ENCODE results near the gene RASSF6. TPM values are rescaled to one million over a fixed set of nuclear protein-coding genes. Genes with fewer than 3 reads are reported as not detected.
A peak's percentile ranks its signal among the peaks of the same experiment; 100 is the strongest.
"Not testable (repeated sequence)": the region's sequence is repeated elsewhere in the genome, so short reads cannot be mapped to it uniquely, and the experiment has no call there.

The RASSF6 gene
- total RNA-seq, 3 donors from 2014 or later = 15.1 to 41.1 (median 27.1) TPM

GRCh38 chr4:73650250-73650649, 30.0 kb upstream of the RASSF6 start:
- intact Hi-C loops (cut with DNase I, micrococcal nuclease) = loop anchor here (5.0 kb wide), 2 partner anchors 58 to 78 kb away; no protein-coding TSS in a partner anchor
- H3K4me3 ChIP-seq = no peak overlapping the region
- H3K36me3 ChIP-seq (ENCODE audit: low read depth) = no peaks in the 10 kb centered on the region
- no peaks in the 10 kb centered on the region for H3K9me3 ChIP-seq
- no peaks in the 10 kb centered on the region for H3K4me1 ChIP-seq (ENCODE audit: low read depth)
- DNase-seq = no peak
- no peak for TF ChIP-seq CTCF (IDR thresholded peaks at IDR 0.05)
- ATAC-seq = no peak

- Histone ChIP-seq H3K4me3 (no peak overlapping the region), H3K9me3 (no peaks in the 10 kb centered on the region), H3K36me3 (ENCODE audit: low read depth) (no peaks in the 10 kb centered on the region), H3K4me1 (ENCODE audit: low read depth) (no peaks in the 10 kb centered on the region)
- TF ChIP-seq CTCF (IDR thresholded peaks at IDR 0.05) = no peak
- intact Hi-C loops (cut with DNase I, micrococcal nuclease) = no loop called here
- DNase-seq (no peak), ATAC-seq (peak; percentile 93)
Measured at GRCh38 chr4:73648478-73648877, 28.2 kb upstream of the RASSF6 start.

GRCh38 chr4:73646117-73646516, 25.9 kb upstream of the RASSF6 start:
- no peak for ATAC-seq
- TF ChIP-seq CTCF (IDR thresholded peaks at IDR 0.05) = no peak
- no peaks in the 10 kb centered on the region for H3K36me3 ChIP-seq (ENCODE audit: low read depth)

GRCh38 chr4:73631565-73632226, 11.5 kb upstream of the RASSF6 start:
- intact Hi-C loops (cut with DNase I, micrococcal nuclease) = no loop called here
- no peaks in the 10 kb centered on the region for H3K4me1 ChIP-seq (ENCODE audit: low read depth)
- H3K9me3 ChIP-seq = no peaks in the 10 kb centered on the region
- DNase-seq = peak in 1 of 3 donors; percentile 51
- no peak overlapping the region for H3K4me3 ChIP-seq
- no peaks in the 10 kb centered on the region for H3K36me3 ChIP-seq (ENCODE audit: low read depth)
- peak; percentile 40 for ATAC-seq
- TF ChIP-seq CTCF (IDR thresholded peaks at IDR 0.05) = no peak

More at GRCh38 chr4:73646117-73646516, 25.9 kb upstream of the RASSF6 start:
- Histone ChIP-seq H3K9me3 (no peaks in the 10 kb centered on the region), H3K4me1 (ENCODE audit: low read depth) (no peaks in the 10 kb centered on the region), H3K4me3 (no peak overlapping the region)
- intact Hi-C loops (cut with DNase I, micrococcal nuclease) = no loop called here
- no peak for DNase-seq

- H3K36me3 ChIP-seq (ENCODE audit: low read depth); DNase-seq; H3K4me3 ChIP-seq; H3K4me1 ChIP-seq (ENCODE audit: low read depth); intact Hi-C loops (cut with DNase I, micrococcal nuclease); ATAC-seq; H3K9me3 ChIP-seq: not testable (repeated sequence)
Measured at GRCh38 chr4:73628834-73629233, 8.6 kb upstream of the RASSF6 start.

- Histone ChIP-seq H3K4me3 (no peak overlapping the region), H3K4me1 (ENCODE audit: low read depth) (no peaks in the 10 kb centered on the region), H3K9me3 (no peaks in the 10 kb centered on the region), H3K36me3 (ENCODE audit: low read depth) (no peaks in the 10 kb centered on the region)
- intact Hi-C loops (cut with DNase I, micrococcal nuclease) = no loop called here
- ATAC-seq (peak; percentile 48), DNase-seq (no peak)
- no peak for TF ChIP-seq CTCF (IDR thresholded peaks at IDR 0.05)
Measured at GRCh38 chr4:73621357-73621756, 1.1 kb upstream of the RASSF6 start.
